GM18502 (cell line): ENCODE measurements around the gene NPDC1.
"Not testable (repeated sequence)": the region's sequence is repeated elsewhere in the genome, so short reads cannot be mapped to it uniquely, and the experiment has no call there.

Experiments used
- ATAC-seq: cut with Tn5 transposase; IDR thresholded peaks from one replicate; pipeline ENCODE4 v1.9.1; 2021; ENCODE audit warnings: mild to moderate bottlenecking; ENCODE audit not compliant: unreplicated experiment, poor library complexity

NPDC1 gene

GRCh38 chr9:137075275-137075775 is 29.3 kb upstream of the NPDC1 start:
- ATAC-seq: no peak

- no peak for ATAC-seq
Measured at GRCh38 chr9:137074657-137075274, 28.8 kb upstream of the NPDC1 start.

GRCh38 chr9:137073992-137074399 is 28.0 kb upstream of the NPDC1 start:
- no peak for ATAC-seq

- no peak for ATAC-seq
Measured at GRCh38 chr9:137071282-137071681, 25.3 kb upstream of the NPDC1 start.

GRCh38 chr9:137070906-137071275 is 24.9 kb upstream of the NPDC1 start:
- peak; percentile 11 for ATAC-seq

GRCh38 chr9:137070201-137070905 is 24.4 kb upstream of the NPDC1 start, which contains the start of gene SAPCD2:
Gene SAPCD2 (minus strand): TSS chr9:137070557. CDS start chr9:137070460, 97 bp downstream.
- ATAC-seq: peak; percentile 76

GRCh38 chr9:137069508-137070091 is 23.6 kb upstream of the NPDC1 start:
- peak; percentile 18 for ATAC-seq

- no peak for ATAC-seq
Measured at GRCh38 chr9:137068539-137069507, 22.8 kb upstream of the NPDC1 start.

GRCh38 chr9:137067860-137068538 is 22.0 kb upstream of the NPDC1 start:
- no peak for ATAC-seq

GRCh38 chr9:137066096-137066861 is 20.3 kb upstream of the NPDC1 start:
- no peak for ATAC-seq

- no peak for ATAC-seq
Measured at GRCh38 chr9:137065336-137065967, 19.5 kb upstream of the NPDC1 start.

GRCh38 chr9:137064880-137065164 is 18.8 kb upstream of the NPDC1 start:
- no peak for ATAC-seq

- ATAC-seq: no peak
Measured at GRCh38 chr9:137064027-137064879, 18.3 kb upstream of the NPDC1 start.

GRCh38 chr9:137063311-137064026 is 17.5 kb upstream of the NPDC1 start:
- no peak for ATAC-seq

GRCh38 chr9:137062798-137063197 is 16.8 kb upstream of the NPDC1 start:
- ATAC-seq: not testable (repeated sequence)

- no peak for ATAC-seq
Measured at GRCh38 chr9:137062384-137062783, 16.4 kb upstream of the NPDC1 start.

GRCh38 chr9:137058521-137059234 is 12.7 kb upstream of the NPDC1 start:
- no peak for ATAC-seq
